ACC112 (cell line): Measurements from ENCODE around the gene ADGRG3.

Source experiments
- H2AFZ ChIP-seq: fragments of 200-600 bp; sonication (generic); one replicate; pipeline ENCODE4 v1.6.0; 2017; ENCODE audit warnings: antibody characterized with exemption, low read length; ENCODE audit not compliant: unreplicated experiment
- H3K27ac ChIP-seq: fragments of 200-600 bp; sonication (generic); 2 replicates; pipeline ENCODE4 v1.5.1; 2014; ENCODE audit warnings: low read depth, mild to moderate bottlenecking, antibody characterized with exemption, low read length, moderate library complexity
- H3K27me3 ChIP-seq: fragments of 200-600 bp; sonication (generic); 2 replicates; pipeline ENCODE4 v1.6.1; 2014; ENCODE audit warnings: mild to moderate bottlenecking, antibody characterized with exemption, low read length, moderate library complexity, mixed read lengths; ENCODE audit not compliant: insufficient read depth
- H3K36me3 ChIP-seq: fragments of 200-600 bp; sonication (generic); 2 replicates; pipeline ENCODE4 v1.6.1; 2016; ENCODE audit warnings: mild to moderate bottlenecking, antibody characterized with exemption, low read length, moderate library complexity, mixed read lengths; ENCODE audit not compliant: insufficient read depth
- H3K4me1 ChIP-seq: fragments of 200-600 bp; sonication (generic); one replicate; pipeline ENCODE4 v1.6.1; 2016; ENCODE audit warnings: low read length, mixed read lengths; ENCODE audit not compliant: insufficient read depth, unreplicated experiment, control insufficient read depth
- H3K4me3 ChIP-seq: fragments of 200-600 bp; sonication (generic); 2 replicates; pipeline ENCODE4 v1.5.1; 2014; ENCODE audit warnings: mild to moderate bottlenecking, low read depth, low read length
- H3K79me2 ChIP-seq: fragments of 200-600 bp; sonication (generic); one replicate; pipeline ENCODE4 v1.6.0; 2016; ENCODE audit warnings: low read length; ENCODE audit not compliant: control insufficient read depth, unreplicated experiment, insufficient read depth

ADGRG3 gene

GRCh38 chr16:57640612-57641011 is 27.5 kb upstream of the ADGRG3 start:
- H3K27ac ChIP-seq, result no peak overlapping the region
- no peaks in the 10 kb centered on the region for H3K36me3 ChIP-seq
- H3K27me3 ChIP-seq, result no peaks in the 10 kb centered on the region
- peaks cover 36% of the 10 kb centered on the region for H3K4me1 ChIP-seq
- no peak overlapping the region for H2AFZ ChIP-seq
- H3K4me3 ChIP-seq, result no peak overlapping the region
- no peaks in the 10 kb centered on the region for H3K79me2 ChIP-seq

- H3K27me3 ChIP-seq, result no peaks in the 10 kb centered on the region
- H3K4me1 ChIP-seq, result peaks cover 41% of the 10 kb centered on the region
- H3K27ac ChIP-seq, result peak overlapping the region; percentile 11; the same call in 1 of the 2 replicates
- H3K36me3 ChIP-seq, result no peaks in the 10 kb centered on the region
- H3K79me2 ChIP-seq, result no peaks in the 10 kb centered on the region
- no peak overlapping the region for H3K4me3 ChIP-seq
- no peak overlapping the region for H2AFZ ChIP-seq
These were observed 25.7 kb upstream of the ADGRG3 start for GRCh38 chr16:57642160-57643135.

GRCh38 chr16:57643147-57643874 is 24.8 kb upstream of the ADGRG3 start:
- Histone ChIP-seq H3K4me1 (peaks cover 41% of the 10 kb centered on the region), H3K27ac (peak overlapping the region; percentile 11; the same call in 1 of the 2 replicates), H3K4me3 (no peak overlapping the region), H3K36me3 (no peaks in the 10 kb centered on the region), H3K79me2 (no peaks in the 10 kb centered on the region), H3K27me3 (no peaks in the 10 kb centered on the region), H2AFZ (no peak overlapping the region)

GRCh38 chr16:57643910-57644309 is 24.2 kb upstream of the ADGRG3 start:
- no peaks in the 10 kb centered on the region for H3K27me3 ChIP-seq
- H3K79me2 ChIP-seq, result no peaks in the 10 kb centered on the region
- H3K36me3 ChIP-seq, result no peaks in the 10 kb centered on the region
- no peak overlapping the region for H3K4me3 ChIP-seq
- no peak overlapping the region for H3K27ac ChIP-seq
- H2AFZ ChIP-seq, result no peak overlapping the region
- H3K4me1 ChIP-seq, result peaks cover 41% of the 10 kb centered on the region

- H3K4me3 ChIP-seq, result no peak overlapping the region
- no peaks in the 10 kb centered on the region for H3K36me3 ChIP-seq
- peaks cover 41% of the 10 kb centered on the region for H3K4me1 ChIP-seq
- no peaks in the 10 kb centered on the region for H3K27me3 ChIP-seq
- H2AFZ ChIP-seq, result no peak overlapping the region
- no peaks in the 10 kb centered on the region for H3K79me2 ChIP-seq
- no peak overlapping the region for H3K27ac ChIP-seq
These were observed 23.6 kb upstream of the ADGRG3 start for GRCh38 chr16:57644383-57645014.

- Histone ChIP-seq H3K4me3 (no peak overlapping the region), H3K27ac (no peak overlapping the region), H3K27me3 (no peaks in the 10 kb centered on the region), H3K4me1 (peaks cover 41% of the 10 kb centered on the region), H3K36me3 (no peaks in the 10 kb centered on the region), H3K79me2 (no peaks in the 10 kb centered on the region), H2AFZ (no peak overlapping the region)
These were observed 22.9 kb upstream of the ADGRG3 start for GRCh38 chr16:57645169-57645568.

GRCh38 chr16:57645691-57646387 is 22.3 kb upstream of the ADGRG3 start:
- Histone ChIP-seq H2AFZ (no peak overlapping the region), H3K36me3 (no peaks in the 10 kb centered on the region), H3K4me1 (peaks cover 41% of the 10 kb centered on the region), H3K27me3 (no peaks in the 10 kb centered on the region), H3K4me3 (no peak overlapping the region), H3K79me2 (no peaks in the 10 kb centered on the region), H3K27ac (peak overlapping the region; percentile 31; the same call in 1 of the 2 replicates)

- H3K4me1 ChIP-seq, result peaks cover 41% of the 10 kb centered on the region
- H3K27ac ChIP-seq, result peak overlapping the region; percentile 31; the same call in 1 of the 2 replicates
- H3K79me2 ChIP-seq, result no peaks in the 10 kb centered on the region
- no peaks in the 10 kb centered on the region for H3K27me3 ChIP-seq
- H2AFZ ChIP-seq, result no peak overlapping the region
- no peaks in the 10 kb centered on the region for H3K36me3 ChIP-seq
- H3K4me3 ChIP-seq, result no peak overlapping the region
These were observed 21.6 kb upstream of the ADGRG3 start for GRCh38 chr16:57646388-57647039.

GRCh38 chr16:57647136-57647875 is 20.8 kb upstream of the ADGRG3 start:
- H3K4me1 ChIP-seq, result peaks cover 41% of the 10 kb centered on the region
- no peak overlapping the region for H3K27ac ChIP-seq
- no peaks in the 10 kb centered on the region for H3K79me2 ChIP-seq
- no peaks in the 10 kb centered on the region for H3K27me3 ChIP-seq
- no peaks in the 10 kb centered on the region for H3K36me3 ChIP-seq
- H3K4me3 ChIP-seq, result no peak overlapping the region
- H2AFZ ChIP-seq, result no peak overlapping the region
